CD14-positive monocyte (primary cell): ENCODE results near the gene PKDREJ. TPM values are rescaled to one million over a fixed set of nuclear protein-coding genes. Genes with fewer than 3 reads are reported as not detected.
A peak's percentile ranks its signal among the peaks of the same experiment; 100 is the strongest.

Source experiments
- DNase-seq, 3 donors: peaks; one replicate each; pipeline ENCODE4 v3.0.0-alpha.2; 2011 to 2022
- H2AFZ ChIP-seq: 2 replicates; pipeline ENCODE4 v1.6.0; 2012; ENCODE audit warnings: mild to moderate bottlenecking, low read depth, low read length, inconsistent platforms; ENCODE audit not compliant: insufficient read depth, poor library complexity, severe bottlenecking
- H3K27ac ChIP-seq, 2 donors: 1 replicate in 1 of 2; 2 replicates in 1 of 2; pipeline ENCODE4 v1.5.1; 2012 to 2013; ENCODE audit warnings: low read length in 2 of 2, control low read depth in 1 of 2, inconsistent platforms in 1 of 2, low read depth in 1 of 2, mild to moderate bottlenecking in 1 of 2
- H3K27me3 ChIP-seq, 2 donors: one replicate each; pipeline versions ENCODE4 v1.6.0 to v1.6.1; 2011 to 2013; ENCODE audit warnings: low read length in 2 of 2; ENCODE audit not compliant: control insufficient read depth in 2 of 2, insufficient read depth in 2 of 2
- H3K36me3 ChIP-seq, 2 donors: replicated peaks in 1 of 2; 1 replicate in 1 of 2; 2 replicates in 1 of 2; pipeline versions ENCODE4 v1.5.1 to v1.6.1; 2012 to 2013; ENCODE audit warnings: low read length in 2 of 2, control low read depth in 1 of 2, inconsistent platforms in 1 of 2, mild to moderate bottlenecking in 1 of 2; ENCODE audit not compliant: insufficient read depth in 2 of 2, control insufficient read depth in 1 of 2
- H3K4me1 ChIP-seq, 2 donors: 1 replicate in 1 of 2; 2 replicates in 1 of 2; pipeline versions ENCODE4 v1.5.1 to v1.6.1; 2012 to 2013; ENCODE audit warnings: low read length in 2 of 2, control low read depth in 1 of 2, inconsistent platforms in 1 of 2, mild to moderate bottlenecking in 1 of 2, moderate library complexity in 1 of 2; ENCODE audit not compliant: insufficient read depth in 2 of 2, control insufficient read depth in 1 of 2
- H3K4me2 ChIP-seq: replicated peaks from 2 replicates; pipeline ENCODE3; 2012; ENCODE audit warnings: low read length, moderate library complexity, mild to moderate bottlenecking; ENCODE audit not compliant: poor library complexity, severe bottlenecking; ENCODE audit errors: extremely low read depth
- H3K4me3 ChIP-seq, 3 experiments: fragments of 200-600 bp in 1 of 3; sonication (generic) in 1 of 3; replicated peaks in 1 of 3; 1 replicate in 2 of 3; 2 replicates in 1 of 3; pipeline ENCODE4 v1.5.1; 2011 to 2013; ENCODE audit warnings: low read length in 3 of 3, mild to moderate bottlenecking in 3 of 3, control low read depth in 2 of 3, low read depth in 2 of 3, inconsistent platforms in 1 of 3, moderate library complexity in 1 of 3
- H3K79me2 ChIP-seq: 2 replicates; pipeline ENCODE4 v1.6.0; 2012; ENCODE audit warnings: mild to moderate bottlenecking, control low read depth, inconsistent platforms, low read length, moderate library complexity; ENCODE audit not compliant: insufficient read depth
- H3K9ac ChIP-seq: 2 replicates; pipeline ENCODE4 v1.6.0; 2017; ENCODE audit warnings: low read length, mild to moderate bottlenecking; ENCODE audit not compliant: insufficient read depth, poor library complexity, severe bottlenecking
- H3K9me3 ChIP-seq, 2 donors: replicated peaks in 1 of 2; 1 replicate in 1 of 2; 2 replicates in 1 of 2; pipeline versions ENCODE4 v1.5.1 to v1.6.1; 2012 to 2013; ENCODE audit warnings: low read length in 2 of 2, control low read depth in 1 of 2; ENCODE audit not compliant: control insufficient read depth in 1 of 2, insufficient read depth in 1 of 2
- H4K20me1 ChIP-seq: 2 replicates; pipeline ENCODE4 v1.6.0; 2012; ENCODE audit warnings: mild to moderate bottlenecking, low read length, control low read depth, moderate library complexity; ENCODE audit not compliant: insufficient read depth
- H3K27ac Mint-ChIP-seq, 7 donors: one replicate each; pipeline ENCODE4 v1.8.0; 2020; ENCODE audit warnings: mild to moderate bottlenecking in 7 of 7, mixed read lengths in 7 of 7, moderate library complexity in 6 of 7, inconsistent platforms in 2 of 7
- H3K27me3 Mint-ChIP-seq, 3 donors: one replicate each; pipeline ENCODE4 v1.8.0; 2021 to 2022; ENCODE audit warnings: low read depth in 3 of 3, mild to moderate bottlenecking in 3 of 3, mixed read lengths in 3 of 3, moderate library complexity in 3 of 3, inconsistent platforms in 1 of 3
- H3K36me3 Mint-ChIP-seq, 2 donors: one replicate each; pipeline ENCODE4 v1.8.0; 2020; ENCODE audit warnings: mixed read lengths in 2 of 2, inconsistent platforms in 1 of 2, mild to moderate bottlenecking in 1 of 2
- H3K4me1 Mint-ChIP-seq: one replicate; pipeline ENCODE4 v1.8.0; 2020; ENCODE audit warnings: mild to moderate bottlenecking, mixed read lengths
- H3K4me3 Mint-ChIP-seq, 2 donors: one replicate each; pipeline ENCODE4 v1.8.0; 2020; ENCODE audit warnings: mild to moderate bottlenecking in 2 of 2, mixed read lengths in 2 of 2, moderate library complexity in 1 of 2
- H3K9me3 Mint-ChIP-seq, 7 donors: one replicate each; pipeline ENCODE4 v1.8.0; 2020 to 2022; ENCODE audit warnings: mixed read lengths in 7 of 7, mild to moderate bottlenecking in 6 of 7, moderate library complexity in 6 of 7, inconsistent platforms in 2 of 7
- CTCF ChIP-seq: fragments of 200-600 bp; IDR thresholded peaks from one replicate; pipeline ENCODE4 v1.8.0; 2022; ENCODE audit warnings: antibody characterized with exemption, mild to moderate bottlenecking
- WGBS: methylation state at CpG from one replicate; pipeline ENCODE4 v1.1.5; 2013; ENCODE audit warnings: missing lambda C conversion rate; ENCODE audit not compliant: insufficient coverage; 5-methylcytosine and 5-hydroxymethylcytosine counted together
- intact Hi-C, 2 donors: fragments of 100-400 bp; cut with micrococcal nuclease; formaldehyde crosslinking; loops; one replicate each; pipeline versions ENCODE4 v1.15.0 to v1.15.1; 2023
- polyA plus RNA-seq, 3 donors: library from polyadenylated mRNA; depleted of rRNA in 1 of 3; unstranded in 2 of 3; stranded (reverse) in 1 of 3; fragments of 300-500 nt in 2 of 3; fragments of >200 nt in 1 of 3; fragmentation: Illumina TruSeq in 2 of 3; gene quantifications; 1 replicate in 2 of 3; 2 replicates in 1 of 3; pipeline ENCODE4 v1.2.3, GENCODE V29; 2012 to 2021

Gene PKDREJ
- polyA plus RNA-seq, 3 donors = not detected

GRCh38 chr22:46230262-46230901 lies 32.8 kb downstream of the PKDREJ start:
- Mint-ChIP-seq H3K27ac (peak overlapping the region in 1 of 7 donors; percentile 63), H3K4me3 (no peak overlapping the region), H3K9me3 (no peaks in the 10 kb centered on the region), H3K36me3 (peaks cover 22 to 27% of the 10 kb centered on the region in 2 donors), H3K27me3 (peaks cover 0 to 3% (median 0%) of the 10 kb centered on the region in 3 donors), H3K4me1 (peaks cover 6% of the 10 kb centered on the region)
- H3K27ac ChIP-seq = no peak overlapping the region
- DNase-seq = no peak
- no peak overlapping the region for H3K4me3 ChIP-seq
- no peaks in the 10 kb centered on the region for H3K9me3 ChIP-seq
- H2AFZ ChIP-seq = no peak overlapping the region
- no peaks in the 10 kb centered on the region for H3K27me3 ChIP-seq
- H3K9ac ChIP-seq = no peak overlapping the region
- no peaks in the 10 kb centered on the region for H3K79me2 ChIP-seq
- intact Hi-C loops = no loop called here
- WGBS = 93% methylated on average over 10 of the region's 13 CpGs
- H3K4me2 ChIP-seq = no peak overlapping the region
- peaks cover 9 to 23% of the 10 kb centered on the region in 2 donors for H3K36me3 ChIP-seq
- TF ChIP-seq CTCF = no peak
- peaks cover 0 to 21% of the 10 kb centered on the region in 2 donors for H3K4me1 ChIP-seq
- no peaks in the 10 kb centered on the region for H4K20me1 ChIP-seq

GRCh38 chr22:46229701-46230100 lies 33.4 kb downstream of the PKDREJ start:
- no peaks in the 10 kb centered on the region for H3K27me3 ChIP-seq
- no peaks in the 10 kb centered on the region for H3K79me2 ChIP-seq
- no peak overlapping the region for H3K4me3 Mint-ChIP-seq
- no peaks in the 10 kb centered on the region for H3K9me3 ChIP-seq
- no peak overlapping the region for H3K4me3 ChIP-seq
- H3K9ac ChIP-seq = no peak overlapping the region
- H3K4me1 Mint-ChIP-seq = peaks cover 6% of the 10 kb centered on the region
- no peak for TF ChIP-seq CTCF
- no peak overlapping the region for H3K27ac ChIP-seq
- no peak overlapping the region for H2AFZ ChIP-seq
- H3K4me2 ChIP-seq = no peak overlapping the region
- peak overlapping the region in 1 of 7 donors; percentile 25 for H3K27ac Mint-ChIP-seq
- peaks cover 0 to 3% (median 0%) of the 10 kb centered on the region in 3 donors for H3K27me3 Mint-ChIP-seq
- 68% methylated on average over 7 of the region's 8 CpGs for WGBS
- H4K20me1 ChIP-seq = no peaks in the 10 kb centered on the region
- no peaks in the 10 kb centered on the region for H3K9me3 Mint-ChIP-seq
- H3K36me3 Mint-ChIP-seq = peaks cover 23 to 25% of the 10 kb centered on the region in 2 donors
- peaks cover 5 to 18% of the 10 kb centered on the region in 2 donors for H3K36me3 ChIP-seq
- peaks cover 0 to 21% of the 10 kb centered on the region in 2 donors for H3K4me1 ChIP-seq
- DNase-seq = peak in 1 of 3 donors; percentile 21
- intact Hi-C loops = no loop called here
